SU-DHL-6 (cell line): ENCODE results near the gene UPF2.

ENCODE experiments used
- EZH2phosphoT487 ChIP-seq: fragments of 200-600 bp; sonication (generic), shearing (Covaris generic); conservative IDR thresholded peaks from 2 replicates; pipeline ENCODE4 v1.6.1; 2018; ENCODE audit warnings: mild to moderate bottlenecking, antibody characterized with exemption, low read length, moderate library complexity, mixed read lengths
- TF ChIP-seq, protein P1 (sequence below): fragments of 200-600 bp; sonication (generic); IDR thresholded peaks from one replicate; pipeline ENCODE4 v1.5.1; 2017; ENCODE audit warnings: antibody characterized with exemption, mild to moderate bottlenecking, low read length, moderate library complexity; ENCODE audit not compliant: insufficient read depth, poor library complexity, severe bottlenecking

DNA sequence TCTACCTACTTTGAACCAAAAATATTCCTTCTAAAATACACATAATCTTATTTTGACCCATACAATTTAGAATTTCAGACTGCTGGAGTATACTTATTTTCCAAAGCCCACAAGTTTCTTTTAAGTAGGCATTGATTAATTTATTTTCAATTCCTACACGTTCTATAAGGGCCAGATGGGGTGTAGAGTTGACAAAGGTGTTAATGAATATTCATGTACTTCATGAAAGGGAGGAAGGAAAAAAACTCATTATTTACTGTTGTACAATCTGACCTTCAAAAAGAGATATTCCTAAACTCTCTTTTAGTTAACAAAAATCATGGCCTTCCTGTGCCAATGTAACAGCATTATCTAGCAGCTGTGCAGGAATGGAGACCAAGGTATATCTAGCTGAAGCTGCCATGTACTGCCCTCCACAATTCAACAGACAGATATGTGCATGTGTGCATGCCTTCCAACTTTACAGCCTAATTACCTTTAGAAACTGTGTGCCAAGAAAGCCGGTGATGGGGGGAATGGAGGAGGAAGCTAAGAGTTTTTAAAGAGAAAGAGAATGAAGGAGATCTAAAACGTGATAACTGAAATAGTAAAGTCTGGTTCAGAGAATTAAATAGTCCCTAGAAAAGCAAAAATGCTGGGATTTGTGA, 108.9 kb downstream of the UPF2 start:
- TF ChIP-seq, protein P1, sequence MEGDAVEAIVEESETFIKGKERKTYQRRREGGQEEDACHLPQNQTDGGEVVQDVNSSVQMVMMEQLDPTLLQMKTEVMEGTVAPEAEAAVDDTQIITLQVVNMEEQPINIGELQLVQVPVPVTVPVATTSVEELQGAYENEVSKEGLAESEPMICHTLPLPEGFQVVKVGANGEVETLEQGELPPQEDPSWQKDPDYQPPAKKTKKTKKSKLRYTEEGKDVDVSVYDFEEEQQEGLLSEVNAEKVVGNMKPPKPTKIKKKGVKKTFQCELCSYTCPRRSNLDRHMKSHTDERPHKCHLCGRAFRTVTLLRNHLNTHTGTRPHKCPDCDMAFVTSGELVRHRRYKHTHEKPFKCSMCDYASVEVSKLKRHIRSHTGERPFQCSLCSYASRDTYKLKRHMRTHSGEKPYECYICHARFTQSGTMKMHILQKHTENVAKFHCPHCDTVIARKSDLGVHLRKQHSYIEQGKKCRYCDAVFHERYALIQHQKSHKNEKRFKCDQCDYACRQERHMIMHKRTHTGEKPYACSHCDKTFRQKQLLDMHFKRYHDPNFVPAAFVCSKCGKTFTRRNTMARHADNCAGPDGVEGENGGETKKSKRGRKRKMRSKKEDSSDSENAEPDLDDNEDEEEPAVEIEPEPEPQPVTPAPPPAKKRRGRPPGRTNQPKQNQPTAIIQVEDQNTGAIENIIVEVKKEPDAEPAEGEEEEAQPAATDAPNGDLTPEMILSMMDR, result no peak
- TF ChIP-seq EZH2phosphoT487, result no peak
